ENCODE data around the gene TBX6. TPM values are rescaled to one million over a fixed set of nuclear protein-coding genes. Genes with fewer than 3 reads are reported as not detected.

The TBX6 gene
- total RNA-seq, 1 donor from 2014 or later, result 1.8 TPM

GRCh38 chr16:30108059-30108850 is 16.5 kb upstream of the TBX6 start:
- DNase-seq (ENCODE audit: low spot score), result no peak
- no peak overlapping the region for H3K27ac Mint-ChIP-seq
- intact Hi-C loops (cut with micrococcal nuclease), result no loop called here
- H3K9me3 Mint-ChIP-seq, result no peaks in the 10 kb centered on the region
- H3K36me3 Mint-ChIP-seq (ENCODE audit: low read depth), result peaks cover 23% of the 10 kb centered on the region
- H3K4me3 Mint-ChIP-seq, result no peak overlapping the region
- H3K4me1 Mint-ChIP-seq (ENCODE audit: low read depth), result no peaks in the 10 kb centered on the region
- H3K27me3 Mint-ChIP-seq (ENCODE audit: insufficient read depth), result no peaks in the 10 kb centered on the region

DNA sequence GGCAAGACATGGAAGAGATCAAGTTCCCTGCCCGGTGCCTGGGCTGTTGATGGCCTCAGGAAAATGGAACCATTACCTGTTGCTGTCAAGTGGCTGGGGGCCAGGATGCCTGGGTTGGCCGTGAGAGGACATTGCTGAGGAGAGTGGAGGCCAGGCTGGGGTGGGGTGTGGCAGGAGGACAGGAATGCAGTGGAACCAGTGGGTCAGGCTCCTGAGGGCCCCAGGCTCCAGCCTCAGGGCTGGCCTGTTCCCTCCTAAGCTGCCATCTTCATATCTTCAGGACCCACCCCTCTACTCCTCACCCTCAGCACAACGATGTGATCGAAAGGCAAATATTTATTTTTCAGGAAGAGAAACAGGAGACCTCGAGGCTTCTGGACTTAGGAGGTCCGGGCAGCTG is 12.8 kb upstream of the TBX6 start:
- Mint-ChIP-seq H3K36me3 (ENCODE audit: low read depth) (peaks cover 16% of the 10 kb centered on the region), H3K4me1 (ENCODE audit: low read depth) (no peaks in the 10 kb centered on the region), H3K27ac (no peak overlapping the region), H3K9me3 (no peaks in the 10 kb centered on the region), H3K27me3 (ENCODE audit: insufficient read depth) (no peaks in the 10 kb centered on the region), H3K4me3 (no peak overlapping the region)
- intact Hi-C loops (cut with micrococcal nuclease), result no loop called here
- DNase-seq (ENCODE audit: low spot score), result no peak

DNA sequence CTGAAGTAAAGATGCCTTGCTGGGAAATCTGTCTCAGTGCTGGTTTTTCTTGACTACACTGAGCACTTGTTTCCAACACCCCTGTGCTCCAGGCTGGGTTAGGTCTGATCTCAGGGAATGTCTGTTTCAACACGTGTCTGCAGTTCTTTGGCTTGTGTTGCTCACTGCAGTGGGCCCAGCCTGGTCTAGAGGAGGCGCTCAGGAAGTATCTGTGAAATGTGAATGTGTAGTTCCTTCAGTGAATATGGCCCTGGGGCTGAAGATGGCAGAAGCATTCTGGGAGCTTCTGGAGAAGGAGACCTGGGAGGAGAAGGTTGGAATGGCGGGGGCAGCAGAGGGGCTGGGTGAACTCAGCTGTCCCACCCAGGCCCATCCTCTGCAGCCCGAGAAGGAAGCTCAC is 12.4 kb upstream of the TBX6 start:
- Mint-ChIP-seq H3K36me3 (ENCODE audit: low read depth) (peaks cover 16% of the 10 kb centered on the region), H3K4me3 (no peak overlapping the region), H3K9me3 (no peaks in the 10 kb centered on the region), H3K4me1 (ENCODE audit: low read depth) (no peaks in the 10 kb centered on the region), H3K27ac (no peak overlapping the region), H3K27me3 (ENCODE audit: insufficient read depth) (no peaks in the 10 kb centered on the region)
- intact Hi-C loops (cut with micrococcal nuclease), result no loop called here
- no peak for DNase-seq (ENCODE audit: low spot score)

DNA sequence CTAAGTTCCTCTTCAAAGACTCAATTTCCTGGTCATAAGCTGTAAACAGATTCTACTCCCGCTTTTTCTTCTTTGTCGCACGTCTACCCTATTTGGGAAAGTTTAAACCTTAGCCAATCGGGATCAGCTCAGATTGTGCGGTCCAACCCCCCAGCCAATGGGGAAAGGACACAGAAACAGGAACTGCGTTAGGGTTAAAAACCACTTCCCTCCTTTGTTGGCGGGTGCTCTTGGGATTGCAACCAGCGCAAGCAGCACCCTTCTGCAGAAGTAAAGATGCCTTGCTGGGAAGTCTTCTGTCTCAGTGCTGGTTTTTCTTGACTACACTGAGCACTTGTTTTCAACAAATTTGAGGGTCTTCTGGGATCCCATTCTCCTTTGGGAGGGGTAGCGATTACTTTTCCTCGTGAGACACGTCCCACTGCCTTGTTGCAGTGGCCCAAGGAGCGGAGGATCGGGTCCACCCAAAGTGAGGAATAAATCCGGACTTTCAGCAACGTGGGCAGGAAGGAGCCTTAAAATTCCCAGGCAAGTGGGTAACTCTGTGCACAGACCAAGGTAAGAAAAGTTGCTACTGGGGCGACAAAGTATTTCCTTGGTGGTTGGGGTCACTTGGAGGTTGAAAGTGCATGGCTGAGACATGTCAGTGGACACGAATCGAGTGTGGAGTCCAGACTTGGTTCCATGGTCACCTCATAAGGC is 5.3 kb upstream of the TBX6 start:
- H3K4me1 Mint-ChIP-seq (ENCODE audit: low read depth), result peaks cover 24% of the 10 kb centered on the region
- intact Hi-C loops (cut with micrococcal nuclease), result loop anchor here (1.0 kb wide), 3 partner anchors 21 to 553 kb away; partner anchors contain the start of genes ALDOA and PRR14
- DNase-seq (ENCODE audit: low spot score), result no peak
- peaks cover 22% of the 10 kb centered on the region for H3K9me3 Mint-ChIP-seq
- peak overlapping the region; percentile 76 for H3K4me3 Mint-ChIP-seq
- peak overlapping the region; percentile 87 for H3K27ac Mint-ChIP-seq
- H3K36me3 Mint-ChIP-seq (ENCODE audit: low read depth), result peaks cover 18% of the 10 kb centered on the region
- no peaks in the 10 kb centered on the region for H3K27me3 Mint-ChIP-seq (ENCODE audit: insufficient read depth)

- peaks cover 30% of the 10 kb centered on the region for H3K4me1 Mint-ChIP-seq (ENCODE audit: low read depth)
- intact Hi-C loops (cut with micrococcal nuclease), result loop anchor here (1.0 kb wide), 3 partner anchors 20 to 554 kb away; partner anchors contain the start of genes ALDOA and PRR14
- H3K4me3 Mint-ChIP-seq, result peak within 1 kb of the TSS; percentile 88
- H3K9me3 Mint-ChIP-seq, result peaks cover 22% of the 10 kb centered on the region
- DNase-seq (ENCODE audit: low spot score), result peak; percentile 89
- H3K27me3 Mint-ChIP-seq (ENCODE audit: insufficient read depth), result no peaks in the 10 kb centered on the region
- H3K36me3 Mint-ChIP-seq (ENCODE audit: low read depth), result peaks cover 17% of the 10 kb centered on the region
- peak within 1 kb of the TSS; percentile 88 for H3K27ac Mint-ChIP-seq
These were observed 4.6 kb upstream of the TBX6 start, which contains the start of gene YPEL3 for GRCh38 chr16:30096105-30096861. Gene YPEL3, minus strand, starts transcription at chr16:30096213. Its CDS starts 731 bp downstream, at chr16:30095482.

DNA sequence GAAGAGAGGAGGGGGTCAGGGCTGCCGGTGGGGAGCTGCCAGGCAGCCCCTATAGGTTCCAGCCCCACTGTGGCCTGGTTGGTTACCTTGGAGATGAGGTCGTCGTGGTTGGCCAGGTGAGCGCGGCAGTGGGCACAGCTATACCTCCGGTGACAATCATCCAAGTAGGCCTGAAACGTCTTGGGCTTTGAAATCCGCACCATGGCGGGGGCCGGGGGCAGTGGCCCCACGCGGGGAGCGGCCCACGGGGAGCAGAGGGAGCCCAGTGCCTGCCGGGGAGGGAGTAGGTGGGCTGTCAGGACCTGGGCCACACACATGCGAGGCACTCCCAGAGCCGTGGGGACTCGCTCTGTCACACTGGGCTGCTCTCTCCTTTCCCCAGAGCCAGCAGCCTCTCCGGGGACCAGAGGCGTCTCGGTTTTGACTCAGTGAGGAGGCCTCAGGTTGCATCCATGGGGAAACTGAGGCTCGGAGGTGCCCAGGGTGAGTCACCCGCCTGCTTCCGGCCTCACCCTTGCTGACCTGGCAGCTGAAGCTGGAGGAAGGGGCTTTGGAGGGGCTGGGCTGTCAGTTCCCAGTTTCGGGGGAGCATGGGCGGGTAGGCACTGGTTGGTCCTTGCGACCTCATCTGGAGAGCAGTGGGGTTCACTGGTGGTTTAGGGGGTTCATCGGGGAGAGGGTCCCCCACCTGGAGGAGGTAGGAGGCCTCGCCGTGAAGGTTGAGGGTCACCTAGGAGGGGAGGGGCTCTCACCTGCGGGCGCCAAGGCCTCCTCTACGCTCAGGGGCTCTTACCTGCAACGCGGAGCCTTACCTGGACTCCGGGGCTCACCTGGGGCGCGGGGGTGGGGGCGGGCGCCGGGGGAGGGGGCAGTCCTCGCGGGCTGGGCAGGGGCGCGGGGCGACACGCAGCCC is 3.7 kb upstream of the TBX6 start:
- peaks cover 15% of the 10 kb centered on the region for H3K36me3 Mint-ChIP-seq (ENCODE audit: low read depth)

DNA sequence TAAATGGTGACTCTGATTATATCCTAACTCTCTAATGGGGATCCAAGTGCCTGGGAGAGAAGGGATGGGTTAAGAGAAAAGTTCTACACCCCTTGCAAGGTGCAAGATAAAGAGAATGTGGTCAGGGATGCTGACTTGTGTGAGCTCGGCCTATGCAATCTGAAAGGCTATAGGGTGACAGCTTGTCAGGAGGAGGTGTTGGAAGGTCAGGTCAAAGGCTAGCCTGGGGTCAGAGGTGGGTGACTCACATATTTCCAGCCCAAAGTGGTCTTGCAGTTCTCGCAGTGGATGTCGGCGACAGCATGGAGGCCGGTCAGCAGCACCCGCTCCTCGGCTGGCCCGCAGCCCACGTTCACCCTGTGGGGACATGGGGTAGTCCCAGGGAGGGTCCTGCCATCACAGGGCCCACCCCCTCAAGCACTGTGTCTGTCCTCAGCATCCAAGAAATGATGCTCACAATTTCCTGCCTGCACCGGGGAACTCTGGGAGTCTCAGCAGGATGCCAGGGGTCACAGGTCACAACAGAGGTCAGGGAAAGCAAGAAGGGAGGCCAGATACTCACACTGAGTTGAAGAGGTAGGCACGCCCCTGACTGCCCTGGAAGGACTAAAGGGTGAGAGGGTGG is 2.9 kb upstream of the TBX6 start:
- peaks cover 40% of the 10 kb centered on the region for H3K4me1 Mint-ChIP-seq (ENCODE audit: low read depth)
- H3K27me3 Mint-ChIP-seq (ENCODE audit: insufficient read depth), result no peaks in the 10 kb centered on the region
- H3K4me3 Mint-ChIP-seq, result peak overlapping the region; percentile 88
- peaks cover 22% of the 10 kb centered on the region for H3K9me3 Mint-ChIP-seq
- H3K27ac Mint-ChIP-seq, result peak overlapping the region; percentile 88
- intact Hi-C loops (cut with micrococcal nuclease), result loop anchor here (5.0 kb wide), 1 partner anchor 313 kb away; the partner anchor contains the start of gene ZNF771
- no peak for DNase-seq (ENCODE audit: low spot score)
- H3K36me3 Mint-ChIP-seq (ENCODE audit: low read depth), result peaks cover 15% of the 10 kb centered on the region

More for the DNA sequence above, 3.7 kb upstream of the TBX6 start:
- Mint-ChIP-seq H3K9me3 (peaks cover 22% of the 10 kb centered on the region), H3K27ac (peak overlapping the region; percentile 88), H3K4me3 (peak overlapping the region; percentile 88), H3K4me1 (ENCODE audit: low read depth) (peaks cover 32% of the 10 kb centered on the region), H3K27me3 (ENCODE audit: insufficient read depth) (no peaks in the 10 kb centered on the region)
- no peak for DNase-seq (ENCODE audit: low spot score)
- intact Hi-C loops (cut with micrococcal nuclease), result loop anchor here (1.0 kb wide), 3 partner anchors 19 to 555 kb away; partner anchors contain the start of genes ALDOA and PRR14

GRCh38 chr16:30092373-30093010 is 768 bp upstream of the TBX6 start:
- peaks cover 8% of the 10 kb centered on the region for H3K9me3 Mint-ChIP-seq
- H3K27ac Mint-ChIP-seq, result peak overlapping the region; percentile 90
- peak; percentile 65 for DNase-seq (ENCODE audit: low spot score)
- no peaks in the 10 kb centered on the region for H3K27me3 Mint-ChIP-seq (ENCODE audit: insufficient read depth)
- H3K36me3 Mint-ChIP-seq (ENCODE audit: low read depth), result peaks cover 14% of the 10 kb centered on the region
- intact Hi-C loops (cut with micrococcal nuclease), result loop anchor here (1.0 to 5.0 kb wide), 5 partner anchors 16 to 315 kb away; partner anchors contain the start of genes ALDOA, MAPK3 and ZNF771
- peaks cover 56% of the 10 kb centered on the region for H3K4me1 Mint-ChIP-seq (ENCODE audit: low read depth)
- H3K4me3 Mint-ChIP-seq, result peak overlapping the region; percentile 88

DNA sequence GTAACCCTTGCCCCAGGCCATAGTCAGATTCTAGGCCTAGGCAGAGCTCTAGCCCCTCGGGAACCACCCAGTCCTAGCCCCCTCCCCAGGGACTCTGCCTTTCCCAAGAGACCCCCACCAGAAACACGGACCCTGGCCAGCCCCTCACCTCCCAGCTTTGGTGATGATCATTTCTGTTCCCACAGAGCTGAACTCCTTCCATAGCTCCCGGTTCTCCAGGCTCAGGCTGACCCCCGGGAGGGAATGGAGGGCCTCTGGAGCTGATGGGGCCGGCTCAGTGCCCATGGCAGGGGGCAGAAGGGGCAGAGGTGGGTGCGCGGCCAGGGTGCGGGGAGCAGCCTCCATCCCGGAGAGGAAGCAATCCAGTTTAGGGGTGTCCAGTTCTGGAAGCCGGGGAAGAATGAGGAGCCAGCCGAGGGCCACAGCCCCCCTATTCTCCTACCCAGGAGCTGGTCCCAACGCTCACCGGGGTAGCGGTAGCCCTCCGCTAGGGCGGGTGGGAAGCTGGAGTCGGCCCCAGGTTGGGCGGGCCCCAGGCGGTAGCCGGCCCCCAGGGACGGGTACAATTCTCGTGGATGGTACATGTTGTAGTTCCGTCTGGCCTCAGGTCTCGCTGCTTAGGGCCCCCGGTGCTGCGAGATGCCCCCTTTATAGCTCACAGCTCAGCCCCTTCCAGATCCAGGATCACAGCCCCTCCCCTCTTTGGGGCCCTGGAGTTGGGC is 953 bp downstream of the TBX6 start:
- Mint-ChIP-seq H3K4me1 (ENCODE audit: low read depth) (peaks cover 56% of the 10 kb centered on the region), H3K27me3 (ENCODE audit: insufficient read depth) (no peaks in the 10 kb centered on the region), H3K9me3 (no peaks in the 10 kb centered on the region), H3K36me3 (ENCODE audit: low read depth) (peaks cover 17% of the 10 kb centered on the region), H3K4me3 (peak overlapping the region; percentile 57), H3K27ac (peak overlapping the region; percentile 84)
- no peak for DNase-seq (ENCODE audit: low spot score)
- intact Hi-C loops (cut with micrococcal nuclease), result loop anchor here (5.0 kb wide), 1 partner anchor 317 kb away; the partner anchor contains the start of gene ZNF771

DNA sequence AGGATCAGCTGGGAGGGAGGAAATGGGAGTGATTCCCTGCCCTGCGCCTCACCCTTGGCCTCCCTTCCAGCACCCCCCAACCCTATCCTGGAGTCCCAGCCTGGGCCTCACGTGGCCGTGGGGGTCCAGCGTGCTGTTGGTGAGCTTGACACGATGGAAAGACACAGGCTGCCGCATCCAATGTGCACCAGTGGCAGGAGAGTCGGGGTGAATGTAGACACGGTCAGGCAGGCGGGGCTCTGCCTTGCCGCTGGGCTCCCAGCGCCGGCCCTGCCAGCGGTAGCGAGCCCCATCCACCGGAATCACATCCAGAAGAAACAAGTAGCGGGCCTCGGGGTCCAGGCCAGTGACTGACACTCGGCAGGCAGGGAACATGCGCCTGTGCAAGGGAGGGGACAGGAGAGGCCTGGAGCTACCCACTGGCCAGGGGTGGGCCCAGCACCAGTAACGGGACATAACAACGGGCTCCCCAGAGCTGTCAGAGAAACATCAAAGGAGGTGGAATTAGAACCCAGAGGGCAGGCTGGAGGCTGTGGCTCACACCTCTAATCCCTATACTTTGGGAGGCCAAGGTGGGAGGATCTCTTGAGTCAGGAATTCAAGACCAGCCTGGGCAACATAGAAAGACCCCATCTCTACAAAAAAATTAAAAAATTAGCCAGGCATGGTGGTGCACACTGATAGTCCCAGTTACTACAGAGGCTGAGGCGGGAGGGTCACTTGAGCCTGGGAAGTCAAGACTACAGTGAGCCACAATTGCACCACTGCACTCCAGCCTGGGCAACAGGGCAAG is 2.7 kb downstream of the TBX6 start:
- Mint-ChIP-seq H3K4me3 (no peak overlapping the region), H3K9me3 (no peaks in the 10 kb centered on the region), H3K27ac (no peak overlapping the region), H3K27me3 (ENCODE audit: insufficient read depth) (no peaks in the 10 kb centered on the region), H3K4me1 (ENCODE audit: low read depth) (peaks cover 45% of the 10 kb centered on the region), H3K36me3 (ENCODE audit: low read depth) (peaks cover 17% of the 10 kb centered on the region)
- no peak for DNase-seq (ENCODE audit: low spot score)
- intact Hi-C loops (cut with micrococcal nuclease), result no loop called here

All from activated T-helper 1 cell treated with anti-CD3 and anti-CD28 coated beads, Interleukin-12 subunit alpha, Interleukin-12 subunit beta, Interleukin-2, Interleukin-4 antibody, amounts not matched to agents 30 ng/mL and 10 ng/mL and 1 ng/mL, durations not matched to agents 14 hours and 24 hours and 36 hours (primary cell).